Progenitor cell of endocrine pancreas (in vitro differentiated cells): ENCODE data around the gene ACTRT2. TPM values are rescaled to one million over a fixed set of nuclear protein-coding genes. Genes with fewer than 3 reads are reported as not detected.

Experiments used
- DNase-seq: peaks from one replicate; pipeline ENCODE4 v3.0.0; 2021; ENCODE audit warnings: low spot score; ENCODE audit not compliant: unreplicated experiment
- H3K27ac Mint-ChIP-seq: 2 replicates; pipeline ENCODE4 v1.8.0; 2021; ENCODE audit warnings: mild to moderate bottlenecking, moderate library complexity, mixed read lengths
- H3K27me3 Mint-ChIP-seq: 2 replicates; pipeline ENCODE4 v1.8.0; 2021; ENCODE audit warnings: mixed read lengths
- H3K36me3 Mint-ChIP-seq: 2 replicates; pipeline ENCODE4 v1.8.0; 2022; ENCODE audit warnings: mixed read lengths; ENCODE audit not compliant: insufficient read depth
- H3K4me1 Mint-ChIP-seq: 2 replicates; pipeline ENCODE4 v1.8.0; 2021; ENCODE audit warnings: low read depth, mixed read lengths
- H3K4me3 Mint-ChIP-seq: 2 replicates; pipeline ENCODE4 v1.8.0; 2021; ENCODE audit warnings: low read depth, mild to moderate bottlenecking, moderate library complexity, mixed read lengths
- H3K9me3 Mint-ChIP-seq: 2 replicates; pipeline ENCODE4 v1.8.0; 2021; ENCODE audit warnings: low read depth, mixed read lengths
- CTCF ChIP-seq: fragments of 200-600 bp; sonication (generic); IDR thresholded peaks from one replicate; pipeline ENCODE4 v1.5.0; 2021; ENCODE audit warnings: antibody characterized with exemption, mild to moderate bottlenecking; ENCODE audit not compliant: unreplicated experiment
- total RNA-seq: library from RNA; stranded (reverse); gene quantifications from 2 replicates; pipeline ENCODE4 v1.2.1, GENCODE V29; 2021

Gene ACTRT2
- total RNA-seq, 1 donor from 2014 or later, result not detected

GRCh38 chr1:3012456-3013291 lies 8.6 kb upstream of the ACTRT2 start:
- no peak overlapping the region for H3K4me3 Mint-ChIP-seq
- peaks cover 3% of the 10 kb centered on the region for H3K4me1 Mint-ChIP-seq
- H3K9me3 Mint-ChIP-seq, result peaks cover 13% of the 10 kb centered on the region
- peak; percentile 70 for TF ChIP-seq CTCF
- H3K36me3 Mint-ChIP-seq, result peaks cover 1% of the 10 kb centered on the region
- peaks cover 7% of the 10 kb centered on the region for H3K27me3 Mint-ChIP-seq
- H3K27ac Mint-ChIP-seq, result no peak overlapping the region
- peak; percentile 56 for DNase-seq

- TF ChIP-seq CTCF, result no peak
Observed at GRCh38 chr1:3013371-3014049, 7.8 kb upstream of the ACTRT2 start.

GRCh38 chr1:3014050-3014440 lies 7.2 kb upstream of the ACTRT2 start:
- Mint-ChIP-seq H3K9me3 (peaks cover 2% of the 10 kb centered on the region), H3K27ac (no peak overlapping the region), H3K4me3 (no peak overlapping the region), H3K36me3 (no peaks in the 10 kb centered on the region), H3K4me1 (peaks cover 3% of the 10 kb centered on the region), H3K27me3 (peaks cover 7% of the 10 kb centered on the region)
- TF ChIP-seq CTCF, result no peak
- DNase-seq, result no peak

More at GRCh38 chr1:3013371-3014049, 7.8 kb upstream of the ACTRT2 start:
- H3K4me1 Mint-ChIP-seq, result peaks cover 3% of the 10 kb centered on the region
- peaks cover 4% of the 10 kb centered on the region for H3K9me3 Mint-ChIP-seq
- DNase-seq, result no peak
- no peak overlapping the region for H3K27ac Mint-ChIP-seq
- peaks cover 7% of the 10 kb centered on the region for H3K27me3 Mint-ChIP-seq
- no peak overlapping the region for H3K4me3 Mint-ChIP-seq
- peaks cover under 1% of the 10 kb centered on the region for H3K36me3 Mint-ChIP-seq

GRCh38 chr1:3014443-3015268 lies 6.6 kb upstream of the ACTRT2 start:
- Mint-ChIP-seq H3K27me3 (peaks cover 7% of the 10 kb centered on the region), H3K27ac (no peak overlapping the region), H3K36me3 (no peaks in the 10 kb centered on the region)

More at GRCh38 chr1:3014443-3015268, 6.6 kb upstream of the ACTRT2 start:
- Mint-ChIP-seq H3K4me3 (no peak overlapping the region), H3K9me3 (peaks cover 2% of the 10 kb centered on the region), H3K4me1 (peaks cover 3% of the 10 kb centered on the region)
- DNase-seq, result no peak
- no peak for TF ChIP-seq CTCF
